ENCODE measurements around the gene C2orf49.

GRCh38 chr2:105390454-105390853, 53.1 kb downstream of the C2orf49 start:
- TF ChIP-seq CTCF (IDR thresholded peaks at IDR 0.05) (no peak), POLR2A (IDR thresholded peaks at IDR 0.05) (no peak)
